Glutamatergic neuron (in vitro differentiated cells): ENCODE results near the gene HDDC3. TPM values are rescaled to one million over a fixed set of nuclear protein-coding genes. Genes with fewer than 3 reads are reported as not detected.

Experiments
- DNase-seq: peaks from one replicate; pipeline ENCODE4 v3.0.0; 2022
- H3K27ac Mint-ChIP-seq: one replicate; pipeline ENCODE4 v1.8.0; 2020; ENCODE audit warnings: mild to moderate bottlenecking, mixed read lengths, inconsistent platforms; ENCODE audit not compliant: unreplicated experiment
- H3K27me3 Mint-ChIP-seq: one replicate; pipeline ENCODE4 v1.8.0; 2020; ENCODE audit warnings: mild to moderate bottlenecking, moderate library complexity, mixed read lengths, inconsistent platforms; ENCODE audit not compliant: unreplicated experiment
- H3K36me3 Mint-ChIP-seq: one replicate; pipeline ENCODE4 v1.8.0; 2020; ENCODE audit warnings: mild to moderate bottlenecking, mixed read lengths, inconsistent platforms; ENCODE audit not compliant: unreplicated experiment
- H3K4me1 Mint-ChIP-seq: one replicate; pipeline ENCODE4 v1.8.0; 2020; ENCODE audit warnings: mild to moderate bottlenecking, low read depth, mixed read lengths, inconsistent platforms; ENCODE audit not compliant: unreplicated experiment
- H3K4me3 Mint-ChIP-seq: one replicate; pipeline ENCODE4 v1.8.0; 2020; ENCODE audit warnings: mild to moderate bottlenecking, mixed read lengths, inconsistent platforms; ENCODE audit not compliant: unreplicated experiment
- H3K9me3 Mint-ChIP-seq: one replicate; pipeline ENCODE4 v1.8.0; 2020; ENCODE audit warnings: mild to moderate bottlenecking, moderate library complexity, mixed read lengths, inconsistent platforms; ENCODE audit not compliant: unreplicated experiment
- total RNA-seq: library from RNA; stranded (reverse); fragmentation: NEBNext Ultra II Directional; extraction: Animal tissue kit (Norgen Biotek cat#: 25700); gene quantifications from one replicate; pipeline ENCODE4 v1.2.1, GENCODE V29; 2021; ENCODE audit not compliant: unreplicated experiment
- TF ChIP-seq, protein P1 (sequence below): fragments of 200-600 bp; sonication (generic); IDR thresholded peaks from one replicate; pipeline ENCODE4 v1.5.0; 2021; ENCODE audit not compliant: partially characterized antibody, unreplicated experiment

Gene HDDC3
- total RNA-seq, 1 donor from 2014 or later = 10.7 TPM

DNA sequence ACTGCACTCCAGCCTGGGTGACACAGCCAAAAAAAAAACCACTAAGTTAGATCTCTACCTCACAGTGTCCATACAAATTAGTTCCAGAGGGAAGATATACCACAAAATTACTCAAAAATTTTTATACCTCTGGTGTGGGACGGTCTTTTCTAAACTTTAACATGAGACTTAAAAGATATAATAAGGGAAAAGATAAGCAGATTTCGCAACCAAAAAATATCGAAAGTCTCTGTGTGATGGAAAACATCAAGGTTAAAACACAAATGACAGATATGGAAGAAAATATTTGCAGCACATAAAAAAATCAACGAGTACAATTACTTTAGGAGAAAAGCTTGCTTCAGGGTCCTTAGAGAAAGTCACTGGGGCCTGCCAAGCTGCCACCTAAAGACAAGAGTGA lies 10.5 kb downstream of the HDDC3 start:
- Mint-ChIP-seq H3K4me1 (peaks cover 8% of the 10 kb centered on the region), H3K9me3 (peaks cover 3% of the 10 kb centered on the region), H3K36me3 (peaks cover 5% of the 10 kb centered on the region), H3K27ac (no peak overlapping the region), H3K4me3 (no peak overlapping the region), H3K27me3 (peaks cover 12% of the 10 kb centered on the region)
- TF ChIP-seq, protein P1, sequence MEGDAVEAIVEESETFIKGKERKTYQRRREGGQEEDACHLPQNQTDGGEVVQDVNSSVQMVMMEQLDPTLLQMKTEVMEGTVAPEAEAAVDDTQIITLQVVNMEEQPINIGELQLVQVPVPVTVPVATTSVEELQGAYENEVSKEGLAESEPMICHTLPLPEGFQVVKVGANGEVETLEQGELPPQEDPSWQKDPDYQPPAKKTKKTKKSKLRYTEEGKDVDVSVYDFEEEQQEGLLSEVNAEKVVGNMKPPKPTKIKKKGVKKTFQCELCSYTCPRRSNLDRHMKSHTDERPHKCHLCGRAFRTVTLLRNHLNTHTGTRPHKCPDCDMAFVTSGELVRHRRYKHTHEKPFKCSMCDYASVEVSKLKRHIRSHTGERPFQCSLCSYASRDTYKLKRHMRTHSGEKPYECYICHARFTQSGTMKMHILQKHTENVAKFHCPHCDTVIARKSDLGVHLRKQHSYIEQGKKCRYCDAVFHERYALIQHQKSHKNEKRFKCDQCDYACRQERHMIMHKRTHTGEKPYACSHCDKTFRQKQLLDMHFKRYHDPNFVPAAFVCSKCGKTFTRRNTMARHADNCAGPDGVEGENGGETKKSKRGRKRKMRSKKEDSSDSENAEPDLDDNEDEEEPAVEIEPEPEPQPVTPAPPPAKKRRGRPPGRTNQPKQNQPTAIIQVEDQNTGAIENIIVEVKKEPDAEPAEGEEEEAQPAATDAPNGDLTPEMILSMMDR = no peak
- DNase-seq = no peak

DNA sequence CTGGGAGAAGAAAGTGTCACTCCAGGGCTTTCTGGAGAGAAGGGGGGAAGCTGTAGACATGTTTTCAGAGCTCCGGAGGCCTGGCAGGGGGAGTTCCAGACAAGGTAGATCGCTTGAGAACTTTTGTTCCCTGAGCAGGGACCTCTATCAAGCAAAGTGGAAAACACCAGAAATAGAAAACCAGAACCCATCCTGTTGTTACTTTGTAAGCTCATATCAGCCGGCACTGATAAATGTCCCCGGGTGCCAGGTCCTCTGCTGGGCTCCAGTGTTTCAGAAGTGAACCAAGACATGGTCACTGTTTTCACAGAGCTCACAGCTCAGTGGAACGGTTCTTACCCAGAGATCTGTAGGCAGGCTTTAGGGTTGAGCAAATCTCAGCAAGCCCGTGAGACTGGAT lies 13.5 kb downstream of the HDDC3 start:
- no peak overlapping the region for H3K27ac Mint-ChIP-seq
- H3K4me3 Mint-ChIP-seq = no peak overlapping the region
- H3K4me1 Mint-ChIP-seq = peaks cover 27% of the 10 kb centered on the region
- TF ChIP-seq, protein P1 = no peak
- no peak for DNase-seq
- H3K9me3 Mint-ChIP-seq = peaks cover 16% of the 10 kb centered on the region
- peaks cover 5% of the 10 kb centered on the region for H3K36me3 Mint-ChIP-seq
- H3K27me3 Mint-ChIP-seq = peaks cover 12% of the 10 kb centered on the region

DNA sequence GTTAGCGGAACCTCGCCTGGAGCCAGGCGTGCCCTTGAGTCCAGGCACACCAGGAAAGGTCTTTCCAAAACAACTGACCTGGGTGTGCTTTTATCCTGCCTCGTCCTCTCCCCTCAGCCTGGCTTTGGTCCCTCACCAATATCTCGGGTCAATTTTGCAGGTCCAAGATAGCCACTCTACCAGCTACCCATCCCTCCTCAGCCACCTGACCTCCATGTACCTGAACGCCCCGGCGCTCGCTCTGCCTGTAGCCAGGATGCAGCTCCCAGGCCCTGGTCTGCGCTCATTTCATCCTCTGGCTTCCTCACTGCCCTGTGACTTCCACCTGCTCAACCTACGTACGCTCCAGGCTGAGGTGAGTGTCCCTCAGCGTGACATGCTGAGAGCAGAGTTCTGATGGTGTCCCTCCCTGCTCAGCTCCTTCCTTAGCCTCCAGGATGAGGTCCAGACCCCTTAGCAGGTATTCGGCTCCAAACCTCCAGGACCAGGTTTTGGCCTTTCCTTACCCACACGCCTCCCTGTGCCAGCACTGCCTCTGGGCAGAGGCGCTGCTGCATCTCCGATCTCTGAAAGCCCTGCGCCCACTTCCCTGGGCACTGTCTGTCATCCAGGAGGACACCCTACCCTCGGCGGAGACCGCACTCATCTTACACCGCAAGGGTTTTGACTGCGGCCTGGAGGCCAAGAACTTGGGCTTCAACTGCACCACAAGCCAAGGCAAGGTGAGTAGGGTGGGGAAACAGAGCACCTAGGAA lies 14.1 kb downstream of the HDDC3 start:
- Mint-ChIP-seq H3K4me1 (peaks cover 27% of the 10 kb centered on the region), H3K36me3 (peaks cover 5% of the 10 kb centered on the region), H3K27me3 (peaks cover 12% of the 10 kb centered on the region), H3K27ac (no peak overlapping the region), H3K9me3 (peaks cover 16% of the 10 kb centered on the region), H3K4me3 (no peak overlapping the region)
- TF ChIP-seq, protein P1 = no peak
- no peak for DNase-seq

DNA sequence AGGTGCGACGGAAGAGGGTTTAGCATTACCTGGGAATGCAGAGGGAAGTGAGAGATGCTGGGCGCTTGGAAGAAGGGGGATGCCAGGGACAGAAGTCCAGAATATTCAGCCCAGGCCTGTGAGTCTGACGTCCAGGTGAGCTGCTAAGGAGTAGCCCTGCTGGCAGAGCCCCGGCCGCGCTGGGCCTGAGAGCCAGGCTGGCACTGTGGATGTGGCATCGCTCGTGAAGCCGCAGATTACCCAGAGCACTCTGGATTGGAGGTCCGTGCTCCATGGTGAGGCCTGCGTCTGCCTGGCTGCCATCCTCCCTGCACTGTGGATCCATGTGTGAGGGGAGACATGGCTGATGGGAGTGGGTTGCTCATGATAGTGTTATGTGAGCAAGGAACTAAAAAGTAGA lies 14.8 kb downstream of the HDDC3 start:
- peaks cover 12% of the 10 kb centered on the region for H3K27me3 Mint-ChIP-seq
- H3K9me3 Mint-ChIP-seq = peaks cover 16% of the 10 kb centered on the region
- no peak overlapping the region for H3K4me3 Mint-ChIP-seq

DNA sequence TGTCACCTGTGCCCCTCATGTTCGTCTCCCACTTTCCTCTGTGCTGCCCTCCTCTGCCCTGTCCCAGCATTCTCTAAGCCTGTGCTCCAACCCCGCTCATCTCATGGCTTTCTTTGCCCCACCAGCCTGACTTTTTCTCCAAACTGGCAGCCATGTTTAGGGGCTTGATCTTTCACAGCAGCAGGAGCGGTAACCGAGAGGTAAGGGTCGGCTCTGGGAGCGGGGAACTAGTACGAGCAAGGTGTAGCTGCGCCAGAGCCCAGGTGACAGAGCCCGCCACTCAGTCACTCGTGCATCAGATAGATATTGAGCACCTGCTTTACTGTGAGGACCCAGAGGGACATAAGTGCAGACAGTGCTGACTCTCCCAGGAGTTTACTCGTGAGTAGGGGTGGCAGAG lies 15.9 kb downstream of the HDDC3 start:
- DNase-seq = no peak
- Mint-ChIP-seq H3K9me3 (peaks cover 16% of the 10 kb centered on the region), H3K4me3 (peak overlapping the region; percentile 54), H3K27me3 (peaks cover 9% of the 10 kb centered on the region), H3K36me3 (peaks cover 5% of the 10 kb centered on the region), H3K27ac (peak overlapping the region; percentile 89), H3K4me1 (peaks cover 27% of the 10 kb centered on the region)
- TF ChIP-seq, protein P1 = no peak

More for the DNA sequence above, 14.8 kb downstream of the HDDC3 start:
- DNase-seq = no peak
- no peak overlapping the region for H3K27ac Mint-ChIP-seq
- peaks cover 5% of the 10 kb centered on the region for H3K36me3 Mint-ChIP-seq
- TF ChIP-seq, protein P1 = no peak
- H3K4me1 Mint-ChIP-seq = peaks cover 27% of the 10 kb centered on the region
